GM12878 (cell line): ENCODE data around the gene PDE12. TPM values are rescaled to one million over a fixed set of nuclear protein-coding genes. Genes with fewer than 3 reads are reported as not detected.

Experiments used
- ATF2 ChIP-seq: IDR thresholded peaks from 2 replicates; pipeline ENCODE4 v1.6.1; 2012; ENCODE audit warnings: low read length, inconsistent platforms
- ATF3 ChIP-seq: IDR thresholded peaks from 2 replicates; pipeline ENCODE4 v1.6.1; 2011; ENCODE audit warnings: low read depth, mild to moderate bottlenecking, low read length, moderate library complexity, borderline replicate concordance; ENCODE audit errors: extremely low read depth
- CBX5 ChIP-seq: sonication (generic); IDR thresholded peaks from 2 replicates; pipeline ENCODE4 v1.6.1; 2016; ENCODE audit warnings: low read depth, moderate library complexity, mild to moderate bottlenecking, inconsistent platforms
- E2F4 ChIP-seq: IDR thresholded peaks from 2 replicates; pipeline ENCODE4 v1.6.1; 2012; ENCODE audit warnings: low read depth, low read length, improper control_type of control experiment
- EGR1 ChIP-seq, 2 experiments: IDR thresholded peaks; 1 replicate in 1 of 2; 2 replicates in 1 of 2; pipeline ENCODE4 v1.6.1; 2011 to 2012; ENCODE audit warnings: low read depth in 2 of 2, low read length in 2 of 2, borderline replicate concordance in 1 of 2, mild to moderate bottlenecking in 1 of 2, moderate library complexity in 1 of 2
- FOXM1 ChIP-seq: IDR thresholded peaks from 2 replicates; pipeline ENCODE4 v1.6.1; 2012; ENCODE audit warnings: low read depth, mild to moderate bottlenecking, inconsistent platforms, low read length, moderate library complexity
- HCFC1 ChIP-seq: fragments of 150-350 bp; IDR thresholded peaks from 2 replicates; pipeline ENCODE4 v1.6.1; 2014; ENCODE audit warnings: low read length
- IRF5 ChIP-seq: fragments of 450-650 bp; IDR thresholded peaks from 2 replicates; pipeline ENCODE4 v1.6.1; 2017; ENCODE audit warnings: borderline replicate concordance
- KLF5 ChIP-seq: fragments of 450-650 bp; IDR thresholded peaks from 2 replicates; pipeline ENCODE4 v1.6.1; 2014; ENCODE audit warnings: mild to moderate bottlenecking; ENCODE audit not compliant: partially characterized antibody
- MAX ChIP-seq: IDR thresholded peaks from 2 replicates; pipeline ENCODE4 v1.6.1; 2012; ENCODE audit warnings: low read depth, low read length, improper control_type of control experiment
- MEF2A ChIP-seq: IDR thresholded peaks from 2 replicates; pipeline ENCODE4 v1.6.1; 2011; ENCODE audit warnings: low read depth, mild to moderate bottlenecking, low read length, moderate library complexity; ENCODE audit not compliant: insufficient read depth
- MTA3 ChIP-seq: IDR thresholded peaks from 2 replicates; pipeline ENCODE4 v1.6.1; 2012; ENCODE audit warnings: low read length, inconsistent platforms, borderline replicate concordance
- MYC ChIP-seq: IDR thresholded peaks from 2 replicates; pipeline ENCODE4 v1.6.1; 2011; ENCODE audit warnings: mild to moderate bottlenecking, low read length, moderate library complexity, inconsistent platforms; ENCODE audit not compliant: insufficient read depth, insufficient replicate concordance, insufficient read length, severe bottlenecking
- NR2F1 ChIP-seq: fragments of 450-650 bp; conservative IDR thresholded peaks from 2 replicates; pipeline ENCODE4 v1.6.1; 2017; ENCODE audit warnings: mild to moderate bottlenecking
- PAX5 ChIP-seq: IDR thresholded peaks from 2 replicates; pipeline ENCODE4 v1.6.1; 2011; ENCODE audit warnings: low read depth, low read length, borderline replicate concordance
- POLR2A ChIP-seq: IDR thresholded peaks from 2 replicates; pipeline ENCODE4 v1.6.1; 2011; ENCODE audit warnings: low read depth, mild to moderate bottlenecking, low read length
- RBBP5 ChIP-seq: fragments of 200-600 bp; sonication (generic); conservative IDR thresholded peaks from 2 replicates; pipeline ENCODE4 v1.6.1; 2016
- RUNX3 ChIP-seq: IDR thresholded peaks from 2 replicates; pipeline ENCODE4 v1.6.1; 2012; ENCODE audit warnings: low read length, inconsistent platforms
- ZBTB40 ChIP-seq: fragments of 450-650 bp; IDR thresholded peaks from 2 replicates; pipeline ENCODE4 v1.6.1; 2016; ENCODE audit warnings: mild to moderate bottlenecking, moderate library complexity, borderline replicate concordance
- ZNF217 ChIP-seq: fragments of 450-650 bp; IDR thresholded peaks from 2 replicates; pipeline ENCODE4 v1.6.1; 2017; ENCODE audit warnings: antibody characterized with exemption, mild to moderate bottlenecking
- ZNF24 ChIP-seq: fragments of 450-650 bp; IDR thresholded peaks from 2 replicates; pipeline ENCODE4 v1.6.1; 2017; ENCODE audit warnings: antibody characterized with exemption, mild to moderate bottlenecking
- polyA plus RNA-seq, 11 experiments: library from polyadenylated mRNA; depleted of rRNA in 4 of 11; unstranded in 6 of 11; stranded (reverse) in 5 of 11; fragments of >200 nt; fragmentation: Nextera tagmentation in 4 of 11; fragmentation: Illumina TruSeq in 1 of 11; extraction: Ambion mirVana in 4 of 11; extraction: Trizol in 1 of 11; gene quantifications; 1 replicate in 1 of 11; 2 replicates in 10 of 11; pipeline versions ENCODE4 v1.2.1 to v1.2.3, GENCODE V29; 2011 to 2016; ENCODE audit warnings: inconsistent platforms in 2 of 11, missing spikeins in 2 of 11, low read depth in 1 of 11
- total RNA-seq, 4 experiments: library from RNA; depleted of rRNA in 3 of 4; stranded (reverse); fragments of >200 nt in 3 of 4; fragmentation: Illumina TruSeq in 1 of 4; extraction: Trizol in 1 of 4; gene quantifications; 2 replicates each; pipeline versions ENCODE4 v1.2.1 to v1.2.3, GENCODE V29; 2013 to 2021

The PDE12 gene
- total and polyA plus RNA-seq, 10 of the 15 experiments (the other 5 are each of a cell fraction or from before 2014, with no cell fraction given): 3.0 to 26.1 (median 17.4) TPM

- peak; percentile 98 for TF ChIP-seq ZBTB40
- no peak for TF ChIP-seq ZNF217
- peak; percentile 77; the same call in 1 of the 2 replicates for TF ChIP-seq ATF3
- peak; percentile 39; the same call in 1 of the 2 replicates for TF ChIP-seq MTA3
- TF ChIP-seq POLR2A: peak; percentile 98
- TF ChIP-seq CBX5: peak; percentile 64; the same call in 1 of the 2 replicates
- TF ChIP-seq PAX5: peak; percentile 85
- 0 out of 2 replicates have a peak, but pooled peaks have one; percentile 41 for TF ChIP-seq MEF2A
- TF ChIP-seq HCFC1: peak; percentile 75
- peak; percentile 96 for TF ChIP-seq NR2F1
- peak; percentile 68 for TF ChIP-seq RUNX3
- TF ChIP-seq E2F4: no peak
- TF ChIP-seq ZNF24: peak; percentile 82
- TF ChIP-seq MYC: peak; percentile 86
- peak in 1 of 2 experiments; percentile 93; a peak in 2 of 3 replicates for TF ChIP-seq EGR1 (IDR thresholded peaks at IDR 0.05; ENCODE audit: borderline replicate concordance in 1 of 2, low read depth in 2 of 2, low read length in 2 of 2)
- TF ChIP-seq ATF2: peak; percentile 58; the same call in 1 of the 2 replicates
- TF ChIP-seq RBBP5: 0 out of 2 replicates have a peak, but pooled peaks have one; percentile 70
- TF ChIP-seq KLF5: peak; percentile 89
- 0 out of 2 replicates have a peak, but pooled peaks have one; percentile 57 for TF ChIP-seq FOXM1
- peak; percentile 71; the same call in 1 of the 2 replicates for TF ChIP-seq IRF5
- TF ChIP-seq MAX: peak; percentile 92; the same call in 1 of the 2 replicates
Observed at GRCh38 chr3:57555738-57556458, at the start of gene PDE12 (continued).
